ENCODE measurements around the gene PRDM15. TPM values are rescaled to one million over a fixed set of nuclear protein-coding genes. Genes with fewer than 3 reads are reported as not detected.

Gene PRDM15
- total RNA-seq, 1 experiment from 2014 or later: 9.8 TPM

GRCh38 chr21:41908829-41909228 is 29.7 kb upstream of the PRDM15 start:
- H3K27me3 ChIP-seq (ENCODE audit: insufficient read depth, low read length): no peaks in the 10 kb centered on the region
- H2AFZ ChIP-seq (ENCODE audit: low read depth, low read length, poor library complexity, severe bottlenecking): no peak overlapping the region
- no peak overlapping the region for H3K27ac ChIP-seq (ENCODE audit: low read depth, low read length)
- TF ChIP-seq SP1 (IDR thresholded peaks at IDR 0.05; ENCODE audit: low read depth): no peak
- TF ChIP-seq POLR2AphosphoS5 (IDR thresholded peaks at IDR 0.05; ENCODE audit: low read depth, low read length): no peak
- TF ChIP-seq CBX3 (IDR thresholded peaks at IDR 0.05; ENCODE audit: low read depth): no peak
- no peak for TF ChIP-seq EZH2 (IDR thresholded peaks at IDR 0.05)
- no peak for TF ChIP-seq POLR2A (IDR thresholded peaks at IDR 0.05; ENCODE audit: borderline replicate concordance, extremely low read depth, insufficient read depth, insufficient read length)
- no peak for TF ChIP-seq ZNF274 (IDR thresholded peaks at IDR 0.05; ENCODE audit: low read depth, low read length)
- TF ChIP-seq ELF1 (IDR thresholded peaks at IDR 0.05; ENCODE audit: borderline replicate concordance, low read depth): no peak
- TF ChIP-seq SRF (IDR thresholded peaks at IDR 0.05; ENCODE audit: low read depth): no peak
- TF ChIP-seq MAX (IDR thresholded peaks at IDR 0.05): no peak
- H3K36me3 ChIP-seq (ENCODE audit: control insufficient read depth in 1 of 2, insufficient read depth in 2 of 2, low read length in 2 of 2): peaks cover 13 to 15% of the 10 kb centered on the region in 2 experiments; a peak in 3 of 4 replicates
- POLR2A ChIA-PET: no interaction called here
- H3K79me2 ChIP-seq (ENCODE audit: insufficient read depth, low read length): no peaks in the 10 kb centered on the region
- intact Hi-C loops (cut with micrococcal nuclease): no loop called here
- ATAC-seq: no peak
- H3K4me2 ChIP-seq (ENCODE audit: low read length): no peak overlapping the region
- H4K20me1 ChIP-seq (ENCODE audit: insufficient read depth): no peaks in the 10 kb centered on the region; the same call in 1 of the 2 replicates
- no peak for DNase-seq (ENCODE audit: low read depth, low spot score)
- BruUV-seq (replicated peaks): no TSS peak
- RAD21 ChIA-PET (ENCODE audit: low non-redundant PET in 1 of 2, low total read pairs in 2 of 2, uncharacterized antibody in 2 of 2, unreplicated experiment in 2 of 2): no interaction called here
- no peak overlapping the region for H3K4me3 ChIP-seq (replicated peaks in 1 of 2; ENCODE audit: low read depth in 1 of 2, low read length in 2 of 2)
- CTCF ChIA-PET: no interaction called here
- no peaks in the 10 kb centered on the region for H3K9me2 ChIP-seq (ENCODE audit: insufficient read depth)
- no peaks in the 10 kb centered on the region for H3K9me3 ChIP-seq (ENCODE audit: control insufficient read depth in 1 of 2, insufficient read depth in 1 of 2, low read depth in 1 of 2, low read length in 2 of 2)
- no peak overlapping the region for H3K9ac ChIP-seq (ENCODE audit: low read length)
- no peaks in the 10 kb centered on the region for H3K4me1 ChIP-seq (ENCODE audit: control insufficient read depth in 1 of 2, insufficient read depth in 2 of 2, low read length in 2 of 2)

GRCh38 chr21:41907496-41908258 is 28.5 kb upstream of the PRDM15 start:
- ChIA-PET CTCF (no interaction called here), RAD21 (ENCODE audit: low non-redundant PET in 1 of 2, low total read pairs in 2 of 2, uncharacterized antibody in 2 of 2, unreplicated experiment in 2 of 2) (no interaction called here), POLR2A (no interaction called here)
- no TSS peak for BruUV-seq (replicated peaks)
- Histone ChIP-seq H3K9ac (ENCODE audit: low read length) (no peak overlapping the region), H2AFZ (ENCODE audit: low read depth, low read length, poor library complexity, severe bottlenecking) (no peak overlapping the region), H3K4me2 (ENCODE audit: low read length) (no peak overlapping the region), H4K20me1 (ENCODE audit: insufficient read depth) (no peaks in the 10 kb centered on the region; the same call in 1 of the 2 replicates), H3K27me3 (ENCODE audit: insufficient read depth, low read length) (no peaks in the 10 kb centered on the region), H3K79me2 (ENCODE audit: insufficient read depth, low read length) (no peaks in the 10 kb centered on the region), H3K27ac (ENCODE audit: low read depth, low read length) (no peak overlapping the region), H3K36me3 (ENCODE audit: control insufficient read depth in 1 of 2, insufficient read depth in 2 of 2, low read length in 2 of 2) (peaks cover 9 to 13% of the 10 kb centered on the region in 2 experiments; a peak in 3 of 4 replicates), H3K9me3 (ENCODE audit: control insufficient read depth in 1 of 2, insufficient read depth in 1 of 2, low read depth in 1 of 2, low read length in 2 of 2) (no peaks in the 10 kb centered on the region), H3K9me2 (ENCODE audit: insufficient read depth) (no peaks in the 10 kb centered on the region), H3K4me1 (ENCODE audit: control insufficient read depth in 1 of 2, insufficient read depth in 2 of 2, low read length in 2 of 2) (no peaks in the 10 kb centered on the region), H3K4me3 (replicated peaks in 1 of 2; ENCODE audit: low read depth in 1 of 2, low read length in 2 of 2) (no peak overlapping the region)
- intact Hi-C loops (cut with micrococcal nuclease): no loop called here
- DNase-seq (ENCODE audit: low read depth, low spot score) (no peak), ATAC-seq (no peak)
- TF ChIP-seq SP1 (IDR thresholded peaks at IDR 0.05; ENCODE audit: low read depth) (no peak), POLR2A (IDR thresholded peaks at IDR 0.05; ENCODE audit: borderline replicate concordance, extremely low read depth, insufficient read depth, insufficient read length) (no peak), FOSL1 (IDR thresholded peaks at IDR 0.05; ENCODE audit: low read depth) (no peak), JUND (IDR thresholded peaks at IDR 0.05) (no peak), ZNF274 (IDR thresholded peaks at IDR 0.05; ENCODE audit: low read depth, low read length) (no peak), REST (IDR thresholded peaks at IDR 0.05; ENCODE audit: low read depth) (no peak), CBX3 (IDR thresholded peaks at IDR 0.05; ENCODE audit: low read depth) (no peak), EZH2 (IDR thresholded peaks at IDR 0.05) (no peak), CTCF (IDR thresholded peaks at IDR 0.05 in 2 of 3, conservative IDR thresholded peaks at IDR 0.05 in 1 of 3; ENCODE audit: borderline replicate concordance in 1 of 3, insufficient read depth in 1 of 3, low read depth in 2 of 3, low read length in 2 of 3) (no peak), ZFX (IDR thresholded peaks at IDR 0.05) (no peak)
